Stimulated activated CD8-positive, alpha-beta memory T cell treated with anti-CD3 and anti-CD28 coated beads, Interleukin-12 subunit alpha, Interleukin-12 subunit beta, amount 100 ng/mL, for 24 hours (primary cell): ENCODE results near the gene DENND4C.
"Not testable (repeated sequence)": the region's sequence is repeated elsewhere in the genome, so short reads cannot be mapped to it uniquely, and the experiment has no call there.

Source experiments
- DNase-seq: peaks from one replicate; pipeline ENCODE4 v3.0.0-alpha.2; 2020; ENCODE audit errors: extremely low read depth

Gene DENND4C

DNA sequence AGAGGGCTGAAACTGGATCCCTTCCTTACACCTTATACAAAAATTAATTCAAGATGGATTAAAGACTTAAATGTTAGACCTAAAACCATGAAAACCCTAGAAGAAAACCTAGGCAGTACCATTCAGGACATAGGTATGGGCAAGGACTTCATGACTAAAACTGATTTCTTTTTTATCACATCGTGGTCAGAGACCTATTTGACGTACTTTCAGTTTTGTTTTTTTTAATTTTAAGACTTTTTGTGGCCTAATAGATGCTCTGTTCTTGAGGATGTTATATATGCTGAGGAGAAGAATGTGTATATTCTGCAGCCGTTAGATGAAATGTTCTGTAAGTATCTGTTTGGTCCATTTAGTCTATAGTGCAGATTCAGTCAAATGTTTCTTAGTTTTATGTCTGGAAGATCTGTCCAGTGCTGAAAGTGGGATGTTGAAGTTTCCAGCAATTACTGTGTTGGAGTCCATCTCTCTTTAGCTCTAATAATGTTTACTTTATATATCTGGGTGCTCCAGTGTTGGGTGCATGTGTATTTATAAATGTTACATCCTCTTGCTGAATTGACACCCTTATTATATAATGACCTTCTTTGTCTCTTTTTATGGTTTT, 36.4 kb downstream of the DENND4C start:
- not testable (repeated sequence) for DNase-seq

- no peak for DNase-seq
Measured at GRCh38 chr9:19269582-19269981, 39.1 kb downstream of the DENND4C start.

DNA sequence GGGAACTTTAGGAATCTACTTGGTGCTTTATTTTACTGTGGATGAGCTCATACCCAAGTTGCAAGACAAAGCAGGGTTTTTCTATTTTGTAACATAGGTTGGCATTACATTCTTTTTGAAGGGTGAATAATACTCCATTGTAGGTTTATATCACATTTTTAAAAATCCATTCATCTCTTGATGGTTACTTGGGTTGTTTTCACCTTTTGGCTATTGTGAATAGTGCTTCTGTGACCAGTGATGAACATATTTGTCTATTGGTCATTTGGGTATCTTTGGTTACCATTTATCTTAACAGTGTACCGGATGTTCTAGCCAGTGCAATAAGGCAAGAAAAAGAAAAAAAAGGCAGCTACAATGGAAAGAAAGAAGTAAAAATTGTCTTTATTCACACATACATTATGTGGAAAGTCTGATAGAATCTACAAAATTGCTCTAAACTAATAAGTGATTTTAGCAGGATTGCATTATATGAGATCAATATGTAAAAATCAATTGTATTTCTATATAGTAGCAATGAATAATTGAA, 40.0 kb downstream of the DENND4C start:
- no peak for DNase-seq

DNA sequence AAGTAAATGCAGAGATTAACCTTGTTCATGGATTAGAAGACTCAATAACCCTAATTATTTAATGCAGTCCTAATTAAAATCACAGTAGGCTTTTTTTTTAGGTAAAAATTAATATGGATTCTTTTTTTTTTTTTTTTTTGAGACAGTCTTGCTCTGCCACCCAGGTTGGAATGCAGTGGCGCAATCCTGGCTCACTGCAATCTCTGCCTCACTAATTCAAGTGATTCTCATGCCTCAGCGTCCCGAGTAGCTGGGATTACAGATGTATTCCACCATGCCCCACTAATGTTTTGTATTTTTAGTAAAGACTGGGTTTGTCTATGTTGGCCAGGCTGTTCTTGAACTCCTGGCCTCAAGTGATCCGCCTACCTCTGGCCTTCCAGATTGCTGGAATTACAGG, 40.6 kb downstream of the DENND4C start:
- DNase-seq = no peak

DNA sequence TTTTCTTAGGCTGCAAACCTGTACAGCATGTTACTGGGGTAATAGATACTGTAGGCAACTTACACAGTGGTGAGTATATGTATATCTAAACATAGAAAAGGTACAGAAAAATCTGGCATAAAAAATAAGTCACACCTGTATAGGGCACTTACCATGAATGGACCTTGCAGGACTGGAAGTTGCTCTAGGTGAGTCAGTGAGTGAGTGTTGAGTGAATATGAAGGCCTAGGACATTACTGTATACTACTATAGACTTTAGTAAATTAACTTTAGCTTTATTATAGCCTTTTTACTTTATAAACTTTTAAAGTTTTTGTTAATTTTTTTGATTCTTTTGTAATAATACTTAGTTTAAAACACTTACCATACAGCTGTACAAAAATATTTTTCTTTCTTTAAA, 51.3 kb downstream of the DENND4C start:
- no peak for DNase-seq

- DNase-seq = no peak
Measured at GRCh38 chr9:19283072-19283710, 52.7 kb downstream of the DENND4C start.

- DNase-seq = no peak
Measured at GRCh38 chr9:19284729-19285128, 54.2 kb downstream of the DENND4C start.

DNA sequence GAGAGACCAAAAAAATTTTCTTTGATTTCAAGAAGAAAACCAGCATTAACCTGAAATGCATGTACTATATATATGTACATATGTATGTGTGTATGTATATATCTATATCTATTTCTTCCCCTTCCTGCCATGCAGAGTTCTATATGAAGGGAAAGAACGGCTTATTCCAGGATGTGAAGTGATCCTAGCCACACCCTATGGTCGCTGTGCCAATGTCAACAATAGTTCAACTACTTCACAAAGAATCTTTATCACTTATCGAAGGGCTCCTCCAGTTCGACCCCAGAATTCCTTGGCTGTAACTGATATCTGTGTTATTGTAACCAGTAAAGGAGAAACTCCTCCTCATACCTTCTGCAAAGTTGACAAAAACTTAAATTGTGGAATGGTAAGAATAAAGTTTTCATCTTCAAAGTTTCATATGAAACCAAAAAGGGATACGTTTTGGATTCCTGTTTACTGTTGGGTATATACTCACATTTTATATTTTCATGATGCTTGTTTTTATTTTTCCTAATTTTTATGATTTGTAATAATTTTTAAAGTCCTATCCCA, 56.2 kb downstream of the DENND4C start:
- no peak for DNase-seq

DNA sequence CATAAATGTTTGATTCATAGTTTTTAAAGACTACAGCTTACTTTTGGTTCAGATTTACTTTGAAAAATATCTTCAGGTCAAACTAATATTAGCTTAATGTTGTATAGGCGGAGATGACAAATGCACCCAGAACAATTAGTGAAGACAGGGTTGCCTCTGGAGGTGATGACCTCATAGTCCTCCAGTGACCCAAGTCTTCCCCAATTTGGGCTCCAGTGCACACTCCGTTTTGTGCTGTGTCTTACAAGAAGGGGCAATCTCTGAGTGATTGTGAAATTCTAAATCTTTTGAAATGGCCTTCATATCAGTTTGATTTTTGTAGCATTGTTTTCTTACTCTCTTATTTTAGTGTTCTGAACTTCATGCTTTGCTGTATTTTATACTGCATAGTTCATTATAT, 57.6 kb downstream of the DENND4C start:
- no peak for DNase-seq

GRCh38 chr9:19290103-19290502, 59.6 kb downstream of the DENND4C start:
- no peak for DNase-seq

DNA sequence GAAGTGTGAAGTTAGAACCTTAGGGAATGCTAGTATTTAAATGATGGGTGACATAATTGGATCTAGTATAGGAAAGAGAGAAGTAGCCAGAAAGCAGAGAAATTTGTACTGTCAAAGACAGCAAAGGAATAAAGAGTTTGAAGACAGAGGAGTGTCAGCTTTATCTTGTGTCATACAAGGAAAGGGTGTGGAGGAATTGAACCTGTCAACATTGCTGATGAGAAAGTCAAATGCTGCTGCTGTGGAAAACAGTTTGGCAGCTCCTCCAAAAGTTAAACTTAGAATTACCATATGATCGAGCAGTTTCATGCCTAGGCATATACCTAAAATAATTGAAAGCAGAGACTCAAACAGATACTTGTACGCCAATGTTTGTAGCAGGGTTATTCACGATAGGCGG, 63.7 kb downstream of the DENND4C start:
- DNase-seq = no peak

DNA sequence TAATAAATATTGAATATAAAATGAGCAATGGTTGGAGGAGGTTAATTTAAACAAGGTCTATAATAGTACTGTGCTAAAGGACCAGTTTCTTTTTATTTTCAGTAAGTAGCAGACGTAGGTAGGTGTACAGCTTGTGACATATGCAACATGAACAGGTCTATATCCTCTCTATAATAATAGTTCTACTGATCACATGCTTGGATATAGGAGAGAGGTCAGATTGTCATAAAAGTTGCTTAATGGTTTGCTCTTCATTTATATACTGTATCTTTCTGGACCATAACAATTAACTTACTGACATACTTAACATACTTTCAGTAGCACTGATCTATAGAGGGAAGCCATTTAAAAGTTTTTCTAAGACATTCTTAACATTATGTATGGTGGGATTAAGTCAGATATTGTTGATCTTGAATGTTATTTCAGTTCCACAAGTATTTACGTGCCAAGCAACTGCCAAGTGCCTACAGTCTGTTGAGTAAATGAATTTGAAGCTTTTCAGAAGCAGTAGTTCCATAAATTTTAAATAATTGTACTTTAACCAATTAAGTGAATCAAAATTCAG, 68.0 kb downstream of the DENND4C start:
- DNase-seq = no peak

- no peak for DNase-seq
Measured at GRCh38 chr9:19303216-19303615, 72.7 kb downstream of the DENND4C start.

DNA sequence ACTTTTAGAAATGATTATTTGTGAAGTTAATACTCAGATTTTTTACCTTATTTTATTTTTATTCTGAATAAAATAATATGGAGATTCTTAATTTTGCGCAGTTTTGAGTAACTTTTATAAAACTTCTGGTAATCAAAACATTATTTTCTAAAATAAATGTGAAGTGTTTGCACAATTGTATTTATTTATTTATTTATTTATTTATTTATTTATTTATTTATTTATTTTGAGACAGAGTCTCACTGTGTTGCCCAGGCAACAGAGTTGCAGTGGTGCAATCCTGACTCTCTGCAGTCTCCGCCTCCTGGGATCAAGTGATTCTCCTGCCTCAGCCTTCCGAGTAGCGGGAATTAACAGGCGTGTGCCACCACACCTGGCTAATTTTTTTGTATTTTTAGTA, 76.1 kb downstream of the DENND4C start:
- DNase-seq = no peak

DNA sequence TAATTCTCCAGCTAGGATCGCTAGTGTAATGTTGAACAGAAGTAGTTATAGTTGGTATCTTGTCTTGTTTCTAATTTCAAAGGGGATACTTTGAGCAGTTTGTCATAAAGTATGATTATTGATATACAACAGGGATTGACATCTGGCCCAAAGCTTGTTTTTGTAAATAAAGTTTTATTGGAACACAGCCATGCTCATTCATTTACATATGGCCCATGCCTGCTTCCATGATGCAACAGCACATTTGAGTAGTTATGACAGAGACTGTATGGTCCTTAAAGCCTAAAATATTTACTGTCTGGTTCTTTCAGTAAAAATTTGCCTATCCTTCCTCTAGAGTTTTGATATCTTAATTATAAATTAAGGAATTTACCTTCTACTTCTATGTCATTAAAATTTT, 79.8 kb downstream of the DENND4C start:
- DNase-seq = no peak

DNA sequence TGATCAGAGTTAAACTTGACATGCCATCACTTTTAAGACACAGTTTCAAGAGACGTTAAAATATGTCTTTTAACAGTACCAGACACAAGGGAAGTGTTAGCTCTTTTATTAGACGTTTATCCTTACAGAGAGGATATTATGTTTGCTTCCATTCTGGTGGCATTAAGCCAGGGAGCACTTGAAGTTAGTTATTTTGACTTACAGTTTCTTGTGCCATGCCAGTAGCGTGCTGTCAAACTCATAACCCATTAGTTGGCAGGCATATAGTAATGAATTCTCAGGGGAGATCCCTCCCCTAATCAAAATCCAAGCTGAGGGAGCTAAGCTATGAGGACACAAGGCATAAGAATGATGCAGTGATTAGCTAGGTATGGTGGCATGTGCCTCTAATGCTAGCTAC, 83.1 kb downstream of the DENND4C start:
- DNase-seq = no peak

- DNase-seq = no peak
Measured at GRCh38 chr9:19320495-19320894, 90.0 kb downstream of the DENND4C start.

DNA sequence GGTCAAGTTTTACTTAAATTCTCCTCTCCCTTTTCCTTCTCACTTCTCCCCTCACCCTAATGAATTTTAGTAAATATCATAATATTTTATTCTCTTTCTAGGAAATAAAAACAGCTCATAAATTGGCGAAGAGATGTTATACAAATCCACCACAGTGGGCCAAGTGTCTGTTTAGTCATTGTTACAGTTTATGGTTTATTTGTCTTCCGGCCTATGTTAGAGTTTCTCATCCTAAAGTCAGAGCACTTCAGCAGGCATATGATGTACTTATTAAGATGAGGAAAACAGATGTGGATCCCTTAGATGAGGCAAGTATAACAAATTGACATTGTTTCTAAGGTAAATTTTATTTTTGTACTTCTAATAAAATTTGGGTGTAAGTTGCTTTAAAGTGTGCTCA, 101.4 kb downstream of the DENND4C start:
- DNase-seq = no peak

DNA sequence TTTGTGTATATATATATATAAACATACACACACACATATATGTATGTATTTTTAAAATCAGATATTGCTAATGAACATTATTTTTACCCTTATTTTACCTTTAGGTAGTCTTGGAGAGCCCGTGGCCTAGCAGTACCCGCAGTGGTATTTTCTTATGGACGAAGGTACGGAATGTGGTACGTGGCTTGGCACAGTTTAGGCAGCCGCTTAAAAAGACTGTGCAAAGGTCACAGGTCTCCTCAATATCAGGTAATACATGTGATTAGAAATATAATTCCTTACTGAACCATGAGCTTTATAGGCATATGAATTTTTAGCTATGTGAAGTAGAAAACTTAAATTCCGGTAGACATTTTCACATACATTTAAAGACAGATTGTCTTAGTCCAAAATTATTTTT, 105.7 kb downstream of the DENND4C start:
- no peak for DNase-seq

DNA sequence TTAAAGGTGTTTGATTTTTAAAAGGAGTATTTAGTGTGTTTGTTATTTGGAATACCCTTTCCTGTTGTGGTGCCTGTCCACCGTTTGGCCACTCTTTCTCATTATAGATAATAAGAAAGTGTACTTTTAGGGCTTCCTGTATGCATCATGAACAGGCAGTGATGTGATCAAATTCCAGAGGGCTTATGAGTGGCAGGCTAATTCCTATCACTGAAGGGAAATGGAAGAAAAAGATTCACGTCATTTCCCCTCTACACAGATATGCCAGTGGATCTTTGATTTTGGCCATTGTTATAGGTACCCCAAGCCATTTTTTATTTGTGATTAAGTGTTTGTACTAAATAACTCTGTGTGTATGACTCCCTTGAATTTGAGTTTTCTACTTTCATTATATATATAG, 112.5 kb downstream of the DENND4C start:
- no peak for DNase-seq

- no peak for DNase-seq
Measured at GRCh38 chr9:19358701-19359100, 128.2 kb downstream of the DENND4C start.

- DNase-seq = no peak
Measured at GRCh38 chr9:19369107-19369506, 138.6 kb downstream of the DENND4C start.

DNA sequence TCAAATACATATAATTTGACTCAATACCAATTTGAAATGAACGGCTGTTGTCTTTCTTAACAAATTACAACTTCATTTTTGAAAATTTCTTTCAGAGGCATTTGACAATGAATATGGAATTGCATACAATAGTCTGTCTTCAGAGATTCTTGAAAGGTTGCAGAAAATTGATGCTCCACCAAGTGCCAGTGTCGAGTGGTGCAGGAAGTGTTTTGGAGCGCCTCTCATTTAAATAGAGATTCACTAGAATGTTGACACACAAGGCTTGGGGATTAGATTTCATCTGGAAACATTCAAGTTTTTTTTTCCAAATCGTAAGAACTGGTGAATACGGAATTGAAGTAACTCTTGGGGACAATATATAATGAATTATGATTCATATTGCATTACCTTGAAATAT, 141.4 kb downstream of the DENND4C start:
- no peak for DNase-seq
